Esophagus squamous epithelium (tissue), 4 donors: ENCODE results near the gene ABCC9.

Source experiments
- CTCF ChIP-seq, 6 experiments: fragments of 450-650 bp in 4 of 6; fragments of 200-600 bp in 2 of 6; sonication (generic) in 2 of 6; IDR thresholded peaks; one replicate each; pipeline ENCODE4 v1.5.1; 2016 to 2019; ENCODE audit warnings: antibody characterized with exemption in 6 of 6, mild to moderate bottlenecking in 4 of 6, moderate library complexity in 4 of 6
- POLR2A ChIP-seq, 4 donors: fragments of 450-650 bp; IDR thresholded peaks; one replicate each; pipeline ENCODE4 v1.6.1; 2017; ENCODE audit warnings: antibody characterized with exemption in 4 of 4, mild to moderate bottlenecking in 4 of 4, moderate library complexity in 3 of 4

GRCh38 chr12:21987755-21988154, 46.5 kb upstream of the ABCC9 start:
- TF ChIP-seq POLR2A (IDR thresholded peaks at IDR 0.05): no peak
- TF ChIP-seq CTCF (IDR thresholded peaks at IDR 0.05): no peak
